ENCODE measurements around the gene LPIN1. TPM values are rescaled to one million over a fixed set of nuclear protein-coding genes. Genes with fewer than 3 reads are reported as not detected.
A peak's percentile ranks its signal among the peaks of the same experiment; 100 is the strongest.

LPIN1 gene
- total RNA-seq, 6 experiments from 2014 or later: 17.5 to 22.9 (median 20.7) TPM

GRCh38 chr2:11829947-11830707 lies 83.7 kb downstream of the LPIN1 start:
- Mint-ChIP-seq H3K27me3 (ENCODE audit: insufficient read depth) (peaks cover 2% of the 10 kb centered on the region), H3K4me3 (peak overlapping the region; percentile 85), H3K9me3 (peaks cover 11% of the 10 kb centered on the region; the same call in 1 of the 2 replicates), H3K36me3 (ENCODE audit: low read depth) (peaks cover 14% of the 10 kb centered on the region), H3K4me1 (ENCODE audit: low read depth) (peaks cover 61% of the 10 kb centered on the region), H3K27ac (peak overlapping the region; percentile 94)
- peak; percentile 98 for DNase-seq
- peak; percentile 26; the same call in 1 of the 2 replicates for TF ChIP-seq CTCF (IDR thresholded peaks at IDR 0.05)

- no peak for TF ChIP-seq CTCF (IDR thresholded peaks at IDR 0.05)
- Mint-ChIP-seq H3K4me3 (peak overlapping the region; percentile 85), H3K4me1 (ENCODE audit: low read depth) (peaks cover 61% of the 10 kb centered on the region), H3K27ac (peak overlapping the region; percentile 94), H3K36me3 (ENCODE audit: low read depth) (peaks cover 14% of the 10 kb centered on the region), H3K9me3 (peaks cover 14% of the 10 kb centered on the region), H3K27me3 (ENCODE audit: insufficient read depth) (peaks cover 2% of the 10 kb centered on the region)
- no peak for DNase-seq
Observed at GRCh38 chr2:11830708-11831301, 84.4 kb downstream of the LPIN1 start.

GRCh38 chr2:11831415-11831814 lies 85.0 kb downstream of the LPIN1 start:
- DNase-seq: no peak
- peaks cover 14% of the 10 kb centered on the region for H3K9me3 Mint-ChIP-seq
- H3K36me3 Mint-ChIP-seq (ENCODE audit: low read depth): peaks cover 14% of the 10 kb centered on the region
- no peak overlapping the region; the same call in 1 of the 2 replicates for H3K4me3 Mint-ChIP-seq
- no peak for TF ChIP-seq CTCF (IDR thresholded peaks at IDR 0.05)
- peaks cover 61% of the 10 kb centered on the region for H3K4me1 Mint-ChIP-seq (ENCODE audit: low read depth)
- H3K27ac Mint-ChIP-seq: peak overlapping the region; percentile 74
- H3K27me3 Mint-ChIP-seq (ENCODE audit: insufficient read depth): peaks cover 2% of the 10 kb centered on the region

GRCh38 chr2:11832531-11832930 lies 86.1 kb downstream of the LPIN1 start:
- Mint-ChIP-seq H3K36me3 (ENCODE audit: low read depth) (peaks cover 11% of the 10 kb centered on the region), H3K27me3 (ENCODE audit: insufficient read depth) (peaks cover 3% of the 10 kb centered on the region), H3K27ac (peak overlapping the region; percentile 88; the same call in 1 of the 2 replicates), H3K4me1 (ENCODE audit: low read depth) (peaks cover 61% of the 10 kb centered on the region), H3K9me3 (peaks cover 14% of the 10 kb centered on the region), H3K4me3 (no peak overlapping the region)
- DNase-seq: no peak
- TF ChIP-seq CTCF (IDR thresholded peaks at IDR 0.05): no peak

- peak; percentile 64 for DNase-seq
- no peak for TF ChIP-seq CTCF (IDR thresholded peaks at IDR 0.05)
- peaks cover 61% of the 10 kb centered on the region for H3K4me1 Mint-ChIP-seq (ENCODE audit: low read depth)
- peaks cover 11% of the 10 kb centered on the region for H3K36me3 Mint-ChIP-seq (ENCODE audit: low read depth)
- peaks cover 4% of the 10 kb centered on the region for H3K27me3 Mint-ChIP-seq (ENCODE audit: insufficient read depth)
- peaks cover 14% of the 10 kb centered on the region for H3K9me3 Mint-ChIP-seq
- peak overlapping the region; percentile 76 for H3K4me3 Mint-ChIP-seq
- H3K27ac Mint-ChIP-seq: peak overlapping the region; percentile 88
Observed at GRCh38 chr2:11833601-11834000, 87.2 kb downstream of the LPIN1 start.
